K562 (cell line): ENCODE data around the gene CD55. TPM values are rescaled to one million over a fixed set of nuclear protein-coding genes. Genes with fewer than 3 reads are reported as not detected.

ENCODE experiments used
- DDX20 ChIP-seq: fragments of 450-650 bp; IDR thresholded peaks from 2 replicates; pipeline ENCODE4 v1.6.1; 2016; ENCODE audit warnings: missing genetic modification characterization, low read depth, mild to moderate bottlenecking, missing compliant biosample characterization, moderate library complexity
- EHMT2 ChIP-seq: fragments of 450-650 bp; IDR thresholded peaks from 2 replicates; pipeline ENCODE4 v1.6.1; 2018; ENCODE audit warnings: antibody characterized with exemption
- FOXK1 ChIP-seq: sonication (generic); formaldehyde crosslinking; IDR thresholded peaks from 2 replicates; pipeline ENCODE4 v1.8.0; 2022; ENCODE audit warnings: missing genetic modification reagents, mild to moderate bottlenecking, borderline replicate concordance
- HDAC6 ChIP-seq: IDR thresholded peaks from 2 replicates; pipeline ENCODE4 v1.6.1; 2012; ENCODE audit warnings: low read depth, mild to moderate bottlenecking, control low read depth, inconsistent platforms, low read length, moderate library complexity
- ILF3 ChIP-seq: fragments of 450-650 bp; IDR thresholded peaks from 2 replicates; pipeline ENCODE4 v1.6.1; 2018; ENCODE audit warnings: antibody characterized with exemption, mild to moderate bottlenecking, moderate library complexity, borderline replicate concordance
- SMAD1 ChIP-seq: fragments of 150-350 bp; IDR thresholded peaks from 2 replicates; pipeline ENCODE4 v1.6.1; 2014; ENCODE audit warnings: low read length, low read depth; ENCODE audit not compliant: partially characterized antibody
- SNRNP70 ChIP-seq: fragments of 200-400 bp; formaldehyde crosslinking; optimal IDR thresholded peaks from 2 replicates; pipeline ENCODE3; 2017; ENCODE audit warnings: low read depth, low read length
- ZNF785 ChIP-seq: fragments of 250-450 bp; sonication (Bioruptor Pico); IDR thresholded peaks from 2 replicates; pipeline ENCODE4 v1.4.0; 2020; ENCODE audit warnings: mild to moderate bottlenecking
- polyA plus RNA-seq, 8 experiments: library from polyadenylated mRNA; depleted of rRNA in 4 of 8; stranded (reverse) in 5 of 8; unstranded in 3 of 8; fragments of >200 nt; fragmentation: Nextera tagmentation in 2 of 8; fragmentation: Illumina TruSeq in 1 of 8; extraction: Ambion mirVana in 2 of 8; extraction: Trizol in 1 of 8; gene quantifications; 2 replicates each; pipeline versions ENCODE4 v1.2.1 to v1.2.3, GENCODE V29; 2011 to 2014; ENCODE audit warnings: inconsistent platforms in 1 of 8, missing spikeins in 1 of 8
- total RNA-seq, 7 experiments: library from RNA; depleted of rRNA in 6 of 7; stranded (reverse); fragments of >200 nt in 6 of 7; fragmentation: Illumina TruSeq in 2 of 7; extraction: Trizol in 2 of 7; gene quantifications; 2 replicates each; pipeline versions ENCODE4 v1.2.1 to v1.2.3, GENCODE V29; 2011 to 2021; ENCODE audit warnings: low replicate concordance in 1 of 7
- TF ChIP-seq, protein P1 (sequence below): fragments of 200-600 bp; sonication (generic); IDR thresholded peaks from one replicate; pipeline ENCODE4 v1.6.1; 2012; ENCODE audit warnings: mild to moderate bottlenecking, low read depth, low read length, inconsistent platforms
- TF ChIP-seq, protein P2 (sequence below): fragments of 450-650 bp; IDR thresholded peaks from 2 replicates; pipeline ENCODE4 v1.6.1; 2016
- TF ChIP-seq, protein P3 (sequence below): fragments of 250-450 bp; sonication (Bioruptor Pico); IDR thresholded peaks from 2 replicates; pipeline ENCODE4 v1.4.0; 2020; ENCODE audit warnings: mild to moderate bottlenecking
- TF ChIP-seq, protein P4 (sequence below): fragments of 250-450 bp; sonication (Bioruptor Pico); IDR thresholded peaks from 2 replicates; pipeline ENCODE4 v1.5.1; 2021; ENCODE audit warnings: mild to moderate bottlenecking

Gene CD55
- total and polyA plus RNA-seq, 9 of the 15 experiments (the other 6 are each of a cell fraction or from before 2014, with no cell fraction given) = 17.7 to 150 (median 97.0) TPM

DNA sequence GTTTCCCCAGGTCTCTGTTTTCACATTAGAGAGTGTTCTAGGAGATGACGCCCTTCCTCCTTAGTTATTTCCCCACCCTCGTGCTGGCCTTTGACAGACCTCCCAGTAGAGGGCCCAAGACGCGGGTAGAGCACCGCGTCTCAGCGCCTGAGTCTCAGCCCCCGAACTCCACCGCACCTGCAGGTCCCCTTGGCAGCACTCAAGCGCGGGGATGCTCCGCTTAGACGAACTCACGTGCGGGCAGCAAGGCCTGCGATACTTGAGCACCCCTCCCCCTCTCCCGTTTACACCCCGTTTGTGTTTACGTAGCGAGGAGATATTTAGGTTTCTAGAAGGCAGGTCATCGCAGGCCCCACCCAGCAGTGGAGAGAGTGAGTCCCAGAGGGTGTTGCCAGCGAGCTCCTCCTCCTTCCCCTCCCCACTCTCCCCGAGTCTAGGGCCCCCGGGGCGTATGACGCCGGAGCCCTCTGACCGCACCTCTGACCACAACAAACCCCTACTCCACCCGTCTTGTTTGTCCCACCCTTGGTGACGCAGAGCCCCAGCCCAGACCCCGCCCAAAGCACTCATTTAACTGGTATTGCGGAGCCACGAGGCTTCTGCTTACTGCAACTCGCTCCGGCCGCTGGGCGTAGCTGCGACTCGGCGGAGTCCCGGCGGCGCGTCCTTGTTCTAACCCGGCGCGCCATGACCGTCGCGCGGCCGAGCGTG, at the start of gene CD55 (continued):
- TF ChIP-seq, protein P1, sequence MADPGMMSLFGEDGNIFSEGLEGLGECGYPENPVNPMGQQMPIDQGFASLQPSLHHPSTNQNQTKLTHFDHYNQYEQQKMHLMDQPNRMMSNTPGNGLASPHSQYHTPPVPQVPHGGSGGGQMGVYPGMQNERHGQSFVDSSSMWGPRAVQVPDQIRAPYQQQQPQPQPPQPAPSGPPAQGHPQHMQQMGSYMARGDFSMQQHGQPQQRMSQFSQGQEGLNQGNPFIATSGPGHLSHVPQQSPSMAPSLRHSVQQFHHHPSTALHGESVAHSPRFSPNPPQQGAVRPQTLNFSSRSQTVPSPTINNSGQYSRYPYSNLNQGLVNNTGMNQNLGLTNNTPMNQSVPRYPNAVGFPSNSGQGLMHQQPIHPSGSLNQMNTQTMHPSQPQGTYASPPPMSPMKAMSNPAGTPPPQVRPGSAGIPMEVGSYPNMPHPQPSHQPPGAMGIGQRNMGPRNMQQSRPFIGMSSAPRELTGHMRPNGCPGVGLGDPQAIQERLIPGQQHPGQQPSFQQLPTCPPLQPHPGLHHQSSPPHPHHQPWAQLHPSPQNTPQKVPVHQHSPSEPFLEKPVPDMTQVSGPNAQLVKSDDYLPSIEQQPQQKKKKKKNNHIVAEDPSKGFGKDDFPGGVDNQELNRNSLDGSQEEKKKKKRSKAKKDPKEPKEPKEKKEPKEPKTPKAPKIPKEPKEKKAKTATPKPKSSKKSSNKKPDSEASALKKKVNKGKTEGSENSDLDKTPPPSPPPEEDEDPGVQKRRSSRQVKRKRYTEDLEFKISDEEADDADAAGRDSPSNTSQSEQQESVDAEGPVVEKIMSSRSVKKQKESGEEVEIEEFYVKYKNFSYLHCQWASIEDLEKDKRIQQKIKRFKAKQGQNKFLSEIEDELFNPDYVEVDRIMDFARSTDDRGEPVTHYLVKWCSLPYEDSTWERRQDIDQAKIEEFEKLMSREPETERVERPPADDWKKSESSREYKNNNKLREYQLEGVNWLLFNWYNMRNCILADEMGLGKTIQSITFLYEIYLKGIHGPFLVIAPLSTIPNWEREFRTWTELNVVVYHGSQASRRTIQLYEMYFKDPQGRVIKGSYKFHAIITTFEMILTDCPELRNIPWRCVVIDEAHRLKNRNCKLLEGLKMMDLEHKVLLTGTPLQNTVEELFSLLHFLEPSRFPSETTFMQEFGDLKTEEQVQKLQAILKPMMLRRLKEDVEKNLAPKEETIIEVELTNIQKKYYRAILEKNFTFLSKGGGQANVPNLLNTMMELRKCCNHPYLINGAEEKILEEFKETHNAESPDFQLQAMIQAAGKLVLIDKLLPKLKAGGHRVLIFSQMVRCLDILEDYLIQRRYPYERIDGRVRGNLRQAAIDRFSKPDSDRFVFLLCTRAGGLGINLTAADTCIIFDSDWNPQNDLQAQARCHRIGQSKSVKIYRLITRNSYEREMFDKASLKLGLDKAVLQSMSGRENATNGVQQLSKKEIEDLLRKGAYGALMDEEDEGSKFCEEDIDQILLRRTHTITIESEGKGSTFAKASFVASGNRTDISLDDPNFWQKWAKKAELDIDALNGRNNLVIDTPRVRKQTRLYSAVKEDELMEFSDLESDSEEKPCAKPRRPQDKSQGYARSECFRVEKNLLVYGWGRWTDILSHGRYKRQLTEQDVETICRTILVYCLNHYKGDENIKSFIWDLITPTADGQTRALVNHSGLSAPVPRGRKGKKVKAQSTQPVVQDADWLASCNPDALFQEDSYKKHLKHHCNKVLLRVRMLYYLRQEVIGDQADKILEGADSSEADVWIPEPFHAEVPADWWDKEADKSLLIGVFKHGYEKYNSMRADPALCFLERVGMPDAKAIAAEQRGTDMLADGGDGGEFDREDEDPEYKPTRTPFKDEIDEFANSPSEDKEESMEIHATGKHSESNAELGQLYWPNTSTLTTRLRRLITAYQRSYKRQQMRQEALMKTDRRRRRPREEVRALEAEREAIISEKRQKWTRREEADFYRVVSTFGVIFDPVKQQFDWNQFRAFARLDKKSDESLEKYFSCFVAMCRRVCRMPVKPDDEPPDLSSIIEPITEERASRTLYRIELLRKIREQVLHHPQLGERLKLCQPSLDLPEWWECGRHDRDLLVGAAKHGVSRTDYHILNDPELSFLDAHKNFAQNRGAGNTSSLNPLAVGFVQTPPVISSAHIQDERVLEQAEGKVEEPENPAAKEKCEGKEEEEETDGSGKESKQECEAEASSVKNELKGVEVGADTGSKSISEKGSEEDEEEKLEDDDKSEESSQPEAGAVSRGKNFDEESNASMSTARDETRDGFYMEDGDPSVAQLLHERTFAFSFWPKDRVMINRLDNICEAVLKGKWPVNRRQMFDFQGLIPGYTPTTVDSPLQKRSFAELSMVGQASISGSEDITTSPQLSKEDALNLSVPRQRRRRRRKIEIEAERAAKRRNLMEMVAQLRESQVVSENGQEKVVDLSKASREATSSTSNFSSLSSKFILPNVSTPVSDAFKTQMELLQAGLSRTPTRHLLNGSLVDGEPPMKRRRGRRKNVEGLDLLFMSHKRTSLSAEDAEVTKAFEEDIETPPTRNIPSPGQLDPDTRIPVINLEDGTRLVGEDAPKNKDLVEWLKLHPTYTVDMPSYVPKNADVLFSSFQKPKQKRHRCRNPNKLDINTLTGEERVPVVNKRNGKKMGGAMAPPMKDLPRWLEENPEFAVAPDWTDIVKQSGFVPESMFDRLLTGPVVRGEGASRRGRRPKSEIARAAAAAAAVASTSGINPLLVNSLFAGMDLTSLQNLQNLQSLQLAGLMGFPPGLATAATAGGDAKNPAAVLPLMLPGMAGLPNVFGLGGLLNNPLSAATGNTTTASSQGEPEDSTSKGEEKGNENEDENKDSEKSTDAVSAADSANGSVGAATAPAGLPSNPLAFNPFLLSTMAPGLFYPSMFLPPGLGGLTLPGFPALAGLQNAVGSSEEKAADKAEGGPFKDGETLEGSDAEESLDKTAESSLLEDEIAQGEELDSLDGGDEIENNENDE = no peak
- TF ChIP-seq ZNF785 (CRISPR knock-in tag) (no peak), EHMT2 (peak; percentile 66; the same call in 1 of the 2 replicates), FOXK1 (CRISPR knock-in tag) (peak; percentile 97), DDX20 (tag) (no peak), SMAD1 (peak; percentile 40), ILF3 (no peak), HDAC6 (no peak), SNRNP70 (no peak)
- TF ChIP-seq, protein P2, sequence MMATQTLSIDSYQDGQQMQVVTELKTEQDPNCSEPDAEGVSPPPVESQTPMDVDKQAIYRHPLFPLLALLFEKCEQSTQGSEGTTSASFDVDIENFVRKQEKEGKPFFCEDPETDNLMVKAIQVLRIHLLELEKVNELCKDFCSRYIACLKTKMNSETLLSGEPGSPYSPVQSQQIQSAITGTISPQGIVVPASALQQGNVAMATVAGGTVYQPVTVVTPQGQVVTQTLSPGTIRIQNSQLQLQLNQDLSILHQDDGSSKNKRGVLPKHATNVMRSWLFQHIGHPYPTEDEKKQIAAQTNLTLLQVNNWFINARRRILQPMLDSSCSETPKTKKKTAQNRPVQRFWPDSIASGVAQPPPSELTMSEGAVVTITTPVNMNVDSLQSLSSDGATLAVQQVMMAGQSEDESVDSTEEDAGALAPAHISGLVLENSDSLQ = no peak
- TF ChIP-seq, protein P3, sequence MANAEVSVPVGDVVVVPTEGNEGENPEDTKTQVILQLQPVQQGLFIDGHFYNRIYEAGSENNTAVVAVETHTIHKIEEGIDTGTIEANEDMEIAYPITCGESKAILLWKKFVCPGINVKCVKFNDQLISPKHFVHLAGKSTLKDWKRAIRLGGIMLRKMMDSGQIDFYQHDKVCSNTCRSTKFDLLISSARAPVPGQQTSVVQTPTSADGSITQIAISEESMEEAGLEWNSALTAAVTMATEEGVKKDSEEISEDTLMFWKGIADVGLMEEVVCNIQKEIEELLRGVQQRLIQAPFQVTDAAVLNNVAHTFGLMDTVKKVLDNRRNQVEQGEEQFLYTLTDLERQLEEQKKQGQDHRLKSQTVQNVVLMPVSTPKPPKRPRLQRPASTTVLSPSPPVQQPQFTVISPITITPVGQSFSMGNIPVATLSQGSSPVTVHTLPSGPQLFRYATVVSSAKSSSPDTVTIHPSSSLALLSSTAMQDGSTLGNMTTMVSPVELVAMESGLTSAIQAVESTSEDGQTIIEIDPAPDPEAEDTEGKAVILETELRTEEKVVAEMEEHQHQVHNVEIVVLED = peak; percentile 57; the same call in 1 of the 2 replicates
- TF ChIP-seq, protein P4, sequence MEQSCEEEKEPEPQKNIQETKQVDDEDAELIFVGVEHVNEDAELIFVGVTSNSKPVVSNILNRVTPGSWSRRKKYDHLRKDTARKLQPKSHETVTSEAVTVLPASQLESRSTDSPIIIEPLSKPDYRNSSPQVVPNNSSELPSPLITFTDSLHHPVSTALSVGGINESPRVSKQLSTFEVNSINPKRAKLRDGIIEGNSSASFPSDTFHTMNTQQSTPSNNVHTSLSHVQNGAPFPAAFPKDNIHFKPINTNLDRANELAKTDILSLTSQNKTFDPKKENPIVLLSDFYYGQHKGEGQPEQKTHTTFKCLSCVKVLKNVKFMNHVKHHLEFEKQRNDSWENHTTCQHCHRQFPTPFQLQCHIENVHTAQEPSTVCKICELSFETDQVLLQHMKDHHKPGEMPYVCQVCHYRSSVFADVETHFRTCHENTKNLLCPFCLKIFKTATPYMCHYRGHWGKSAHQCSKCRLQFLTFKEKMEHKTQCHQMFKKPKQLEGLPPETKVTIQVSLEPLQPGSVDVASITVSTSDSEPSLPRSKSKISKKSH (CRISPR knock-in tag) = no peak
